Measurements from ENCODE around the gene VPS33A. TPM values are rescaled to one million over a fixed set of nuclear protein-coding genes. Genes with fewer than 3 reads are reported as not detected.

Gene VPS33A
- polyA plus RNA-seq, 1 donor (not counting 4 experiments of a cell fraction or from before 2014, with no cell fraction given), result 17.5 TPM

DNA sequence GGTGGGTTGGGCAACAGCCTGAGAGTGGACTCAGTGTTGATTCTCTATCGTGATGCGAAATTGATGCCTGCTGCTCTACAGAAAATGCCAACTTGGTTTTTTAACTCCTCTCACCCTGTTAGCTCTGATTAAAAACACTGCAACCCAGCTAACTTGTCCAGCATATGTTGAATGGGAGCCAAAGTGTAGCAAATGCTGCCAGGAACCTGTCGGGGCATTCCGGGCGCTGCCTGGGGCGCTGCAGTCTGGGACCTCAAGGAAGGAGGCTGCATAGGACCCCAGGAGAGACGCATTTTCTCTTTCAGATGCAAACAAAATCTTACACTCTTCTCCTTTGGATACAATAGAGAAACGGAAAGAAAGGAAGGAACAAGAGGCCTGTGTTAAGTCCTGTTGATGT lies 58.9 kb downstream of the VPS33A start:
- Histone ChIP-seq H3K4me1 (ENCODE audit: control insufficient read depth, extremely low read depth, insufficient read depth, low read length) (peaks cover 3% of the 10 kb centered on the region), H3K79me2 (ENCODE audit: control insufficient read depth, insufficient read depth, low read length) (no peaks in the 10 kb centered on the region), H3K27ac (ENCODE audit: control insufficient read depth, insufficient read depth, low read length) (no peak overlapping the region), H3K9me3 (ENCODE audit: control insufficient read depth, low read depth, low read length) (no peaks in the 10 kb centered on the region), H3K4me2 (ENCODE audit: control insufficient read depth, extremely low read depth, insufficient read depth, low read depth, low read length) (no peak overlapping the region), H3K9me1 (ENCODE audit: control insufficient read depth, extremely low read depth, insufficient read depth, low read length) (no peaks in the 10 kb centered on the region), H4K20me1 (ENCODE audit: control insufficient read depth, extremely low read depth, insufficient read depth, low read length) (no peaks in the 10 kb centered on the region), H2AFZ (ENCODE audit: control insufficient read depth, low read length) (no peak overlapping the region), H3K27me3 (ENCODE audit: control insufficient read depth, extremely low read depth, insufficient read depth, low read length) (peaks cover 12% of the 10 kb centered on the region), H3K4me3 (ENCODE audit: control insufficient read depth in 2 of 3, extremely low read depth in 1 of 3, insufficient read depth in 2 of 3, low read depth in 1 of 3, low read length in 3 of 3) (no peak overlapping the region), H3K9ac (ENCODE audit: control insufficient read depth, extremely low read depth, insufficient read depth, low read length) (no peak overlapping the region), H3K36me3 (ENCODE audit: control insufficient read depth in 2 of 2, extremely low read depth in 1 of 2, insufficient read depth in 2 of 2, low read length in 2 of 2) (peaks cover 21 to 26% of the 10 kb centered on the region in 2 experiments)
- no peak for FAIRE-seq
- DNase-seq (ENCODE audit: low read depth, low spot score), result no peak
- TF ChIP-seq, protein P1, sequence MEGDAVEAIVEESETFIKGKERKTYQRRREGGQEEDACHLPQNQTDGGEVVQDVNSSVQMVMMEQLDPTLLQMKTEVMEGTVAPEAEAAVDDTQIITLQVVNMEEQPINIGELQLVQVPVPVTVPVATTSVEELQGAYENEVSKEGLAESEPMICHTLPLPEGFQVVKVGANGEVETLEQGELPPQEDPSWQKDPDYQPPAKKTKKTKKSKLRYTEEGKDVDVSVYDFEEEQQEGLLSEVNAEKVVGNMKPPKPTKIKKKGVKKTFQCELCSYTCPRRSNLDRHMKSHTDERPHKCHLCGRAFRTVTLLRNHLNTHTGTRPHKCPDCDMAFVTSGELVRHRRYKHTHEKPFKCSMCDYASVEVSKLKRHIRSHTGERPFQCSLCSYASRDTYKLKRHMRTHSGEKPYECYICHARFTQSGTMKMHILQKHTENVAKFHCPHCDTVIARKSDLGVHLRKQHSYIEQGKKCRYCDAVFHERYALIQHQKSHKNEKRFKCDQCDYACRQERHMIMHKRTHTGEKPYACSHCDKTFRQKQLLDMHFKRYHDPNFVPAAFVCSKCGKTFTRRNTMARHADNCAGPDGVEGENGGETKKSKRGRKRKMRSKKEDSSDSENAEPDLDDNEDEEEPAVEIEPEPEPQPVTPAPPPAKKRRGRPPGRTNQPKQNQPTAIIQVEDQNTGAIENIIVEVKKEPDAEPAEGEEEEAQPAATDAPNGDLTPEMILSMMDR (optimal IDR thresholded peaks at IDR 0.05 in 1 of 3, IDR thresholded peaks at IDR 0.05 in 1 of 3, conservative IDR thresholded peaks at IDR 0.05 in 1 of 3; ENCODE audit: extremely low read depth in 1 of 3, insufficient read depth in 2 of 3, low read length in 3 of 3), result no peak
- no peak for TF ChIP-seq EZH2 (IDR thresholded peaks at IDR 0.05; ENCODE audit: low read length)
- dilution Hi-C loops (cut with MboI; ENCODE audit: extremely low pct_ligation_motif_present, low sequenced_read_pairs), result no loop called here

DNA sequence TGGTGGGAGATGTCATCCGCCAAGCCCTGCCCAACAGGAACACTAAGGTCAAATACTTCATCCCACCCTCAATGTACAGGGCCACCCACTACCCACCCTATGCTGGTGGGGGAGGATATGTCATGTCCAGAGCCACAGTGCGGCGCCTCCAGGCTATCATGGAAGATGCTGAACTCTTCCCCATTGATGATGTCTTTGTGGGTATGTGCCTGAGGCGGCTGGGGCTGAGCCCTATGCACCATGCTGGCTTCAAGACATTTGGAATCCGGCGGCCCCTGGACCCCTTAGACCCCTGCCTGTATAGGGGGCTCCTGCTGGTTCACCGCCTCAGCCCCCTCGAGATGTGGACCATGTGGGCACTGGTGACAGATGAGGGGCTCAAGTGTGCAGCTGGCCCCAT lies 59.3 kb downstream of the VPS33A start:
- no peak overlapping the region for H3K9ac ChIP-seq (ENCODE audit: control insufficient read depth, extremely low read depth, insufficient read depth, low read length)
- H4K20me1 ChIP-seq (ENCODE audit: control insufficient read depth, extremely low read depth, insufficient read depth, low read length), result no peaks in the 10 kb centered on the region
- FAIRE-seq (no peak), DNase-seq (ENCODE audit: low read depth, low spot score) (no peak)
- H3K4me1 ChIP-seq (ENCODE audit: control insufficient read depth, extremely low read depth, insufficient read depth, low read length), result peaks cover 3% of the 10 kb centered on the region
- no peak overlapping the region for H3K4me2 ChIP-seq (ENCODE audit: control insufficient read depth, extremely low read depth, insufficient read depth, low read depth, low read length)
- H3K36me3 ChIP-seq (ENCODE audit: control insufficient read depth in 2 of 2, extremely low read depth in 1 of 2, insufficient read depth in 2 of 2, low read length in 2 of 2), result peaks cover 21 to 23% of the 10 kb centered on the region in 2 experiments
- no peak overlapping the region for H3K4me3 ChIP-seq (ENCODE audit: control insufficient read depth in 2 of 3, extremely low read depth in 1 of 3, insufficient read depth in 2 of 3, low read depth in 1 of 3, low read length in 3 of 3)
- TF ChIP-seq, protein P1 (optimal IDR thresholded peaks at IDR 0.05 in 1 of 3, IDR thresholded peaks at IDR 0.05 in 1 of 3, conservative IDR thresholded peaks at IDR 0.05 in 1 of 3; ENCODE audit: extremely low read depth in 1 of 3, insufficient read depth in 2 of 3, low read length in 3 of 3), result no peak
- no peak for TF ChIP-seq EZH2 (IDR thresholded peaks at IDR 0.05; ENCODE audit: low read length)
- H3K9me3 ChIP-seq (ENCODE audit: control insufficient read depth, low read depth, low read length), result no peaks in the 10 kb centered on the region
- no peak overlapping the region for H3K27ac ChIP-seq (ENCODE audit: control insufficient read depth, insufficient read depth, low read length)
- H3K27me3 ChIP-seq (ENCODE audit: control insufficient read depth, extremely low read depth, insufficient read depth, low read length), result peaks cover 12% of the 10 kb centered on the region
- no peak overlapping the region for H2AFZ ChIP-seq (ENCODE audit: control insufficient read depth, low read length)
- no peaks in the 10 kb centered on the region for H3K9me1 ChIP-seq (ENCODE audit: control insufficient read depth, extremely low read depth, insufficient read depth, low read length)
- dilution Hi-C loops (cut with MboI; ENCODE audit: extremely low pct_ligation_motif_present, low sequenced_read_pairs), result no loop called here
- no peaks in the 10 kb centered on the region for H3K79me2 ChIP-seq (ENCODE audit: control insufficient read depth, insufficient read depth, low read length)

Measured in keratinocyte (primary cell).